GM12865 (cell line): ENCODE results near the gene SAMSN1.
A peak's percentile ranks its signal among the peaks of the same experiment; 100 is the strongest.

Experiments used
- DNase-seq: peaks from one replicate; pipeline ENCODE4 v3.0.0; 2010; ENCODE audit warnings: low read depth
- H3K4me3 ChIP-seq: 2 replicates; pipeline ENCODE4 v1.5.1; 2011; ENCODE audit warnings: mild to moderate bottlenecking, low read depth, low read length, control low read depth
- TF ChIP-seq, protein P1 (sequence below): IDR thresholded peaks from 2 replicates; pipeline ENCODE4 v1.5.1; 2011; ENCODE audit warnings: low read length, control low read depth, low read depth, inconsistent platforms; ENCODE audit not compliant: insufficient read depth; ENCODE audit errors: missing control alignments

SAMSN1 gene

DNA sequence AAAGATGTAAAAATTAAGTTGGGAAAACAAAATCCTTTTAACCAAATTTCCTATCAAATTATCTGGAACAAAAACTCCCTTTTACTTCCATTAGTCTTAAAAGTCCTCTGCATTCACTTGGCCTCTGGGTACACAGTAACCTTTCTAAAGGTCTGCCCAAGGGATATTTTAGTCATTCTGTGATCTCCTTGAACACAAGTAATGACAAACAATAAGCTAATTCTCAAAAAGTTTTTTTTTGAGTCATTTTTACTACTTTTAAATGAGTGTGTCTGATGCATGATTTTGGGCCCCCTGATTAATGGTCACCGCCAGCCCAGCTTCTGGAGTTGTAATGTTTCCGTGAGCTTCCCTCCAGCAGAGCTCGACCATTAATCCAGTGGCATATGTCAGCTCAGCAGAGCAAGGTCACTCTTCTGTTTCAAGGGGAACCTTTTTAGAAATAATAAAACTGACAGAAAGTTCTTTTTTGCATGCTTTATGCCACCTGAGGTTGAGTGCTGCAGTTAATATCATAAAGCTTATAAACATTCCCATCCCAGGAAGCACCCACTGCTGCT is 14.3 kb downstream of the SAMSN1 start:
- TF ChIP-seq, protein P1, sequence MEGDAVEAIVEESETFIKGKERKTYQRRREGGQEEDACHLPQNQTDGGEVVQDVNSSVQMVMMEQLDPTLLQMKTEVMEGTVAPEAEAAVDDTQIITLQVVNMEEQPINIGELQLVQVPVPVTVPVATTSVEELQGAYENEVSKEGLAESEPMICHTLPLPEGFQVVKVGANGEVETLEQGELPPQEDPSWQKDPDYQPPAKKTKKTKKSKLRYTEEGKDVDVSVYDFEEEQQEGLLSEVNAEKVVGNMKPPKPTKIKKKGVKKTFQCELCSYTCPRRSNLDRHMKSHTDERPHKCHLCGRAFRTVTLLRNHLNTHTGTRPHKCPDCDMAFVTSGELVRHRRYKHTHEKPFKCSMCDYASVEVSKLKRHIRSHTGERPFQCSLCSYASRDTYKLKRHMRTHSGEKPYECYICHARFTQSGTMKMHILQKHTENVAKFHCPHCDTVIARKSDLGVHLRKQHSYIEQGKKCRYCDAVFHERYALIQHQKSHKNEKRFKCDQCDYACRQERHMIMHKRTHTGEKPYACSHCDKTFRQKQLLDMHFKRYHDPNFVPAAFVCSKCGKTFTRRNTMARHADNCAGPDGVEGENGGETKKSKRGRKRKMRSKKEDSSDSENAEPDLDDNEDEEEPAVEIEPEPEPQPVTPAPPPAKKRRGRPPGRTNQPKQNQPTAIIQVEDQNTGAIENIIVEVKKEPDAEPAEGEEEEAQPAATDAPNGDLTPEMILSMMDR: no peak
- no peak for DNase-seq

DNA sequence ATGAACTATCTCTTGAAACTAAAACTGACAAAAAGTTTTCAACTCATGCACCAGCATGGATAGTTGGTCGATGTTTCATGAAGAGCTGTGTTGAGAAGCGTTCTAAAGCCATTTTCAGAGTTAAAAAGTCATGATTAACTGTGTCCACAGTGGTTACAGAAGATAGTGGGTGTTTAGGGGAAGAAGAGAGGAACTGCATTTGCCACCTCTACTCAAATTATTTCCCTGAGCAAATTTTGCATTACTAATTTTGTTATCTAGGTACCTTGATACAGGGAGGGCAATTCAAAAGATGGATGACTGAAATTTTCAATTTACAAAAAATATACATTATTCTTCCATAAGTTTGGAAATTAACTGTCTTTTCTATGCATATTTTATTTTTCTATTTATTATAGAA is 15.5 kb downstream of the SAMSN1 start:
- no peak for DNase-seq
- H3K4me3 ChIP-seq: no peak overlapping the region
- TF ChIP-seq, protein P1: no peak

More for the DNA sequence above, 14.3 kb downstream of the SAMSN1 start:
- peak overlapping the region; percentile 17; the same call in 1 of the 2 replicates for H3K4me3 ChIP-seq

DNA sequence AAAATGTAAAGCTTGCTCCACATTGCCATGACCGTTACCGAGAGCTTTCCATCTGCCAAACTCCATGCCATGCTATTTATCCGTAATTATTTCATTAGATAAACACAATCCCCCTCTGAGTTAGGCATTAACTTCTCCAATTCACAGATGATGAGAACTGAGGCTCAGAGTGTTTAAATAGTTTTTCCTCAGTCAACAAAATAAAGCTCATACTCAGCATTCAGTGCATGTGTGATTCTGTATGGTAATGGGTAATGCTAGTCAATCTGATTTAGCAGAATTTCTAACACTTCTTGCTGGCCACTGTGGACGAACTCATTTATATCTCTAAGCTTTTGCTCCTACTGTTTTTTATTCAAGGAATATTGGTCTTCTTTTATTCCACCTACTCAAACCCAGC is 17.3 kb downstream of the SAMSN1 start:
- no peak overlapping the region for H3K4me3 ChIP-seq
- TF ChIP-seq, protein P1: no peak

DNA sequence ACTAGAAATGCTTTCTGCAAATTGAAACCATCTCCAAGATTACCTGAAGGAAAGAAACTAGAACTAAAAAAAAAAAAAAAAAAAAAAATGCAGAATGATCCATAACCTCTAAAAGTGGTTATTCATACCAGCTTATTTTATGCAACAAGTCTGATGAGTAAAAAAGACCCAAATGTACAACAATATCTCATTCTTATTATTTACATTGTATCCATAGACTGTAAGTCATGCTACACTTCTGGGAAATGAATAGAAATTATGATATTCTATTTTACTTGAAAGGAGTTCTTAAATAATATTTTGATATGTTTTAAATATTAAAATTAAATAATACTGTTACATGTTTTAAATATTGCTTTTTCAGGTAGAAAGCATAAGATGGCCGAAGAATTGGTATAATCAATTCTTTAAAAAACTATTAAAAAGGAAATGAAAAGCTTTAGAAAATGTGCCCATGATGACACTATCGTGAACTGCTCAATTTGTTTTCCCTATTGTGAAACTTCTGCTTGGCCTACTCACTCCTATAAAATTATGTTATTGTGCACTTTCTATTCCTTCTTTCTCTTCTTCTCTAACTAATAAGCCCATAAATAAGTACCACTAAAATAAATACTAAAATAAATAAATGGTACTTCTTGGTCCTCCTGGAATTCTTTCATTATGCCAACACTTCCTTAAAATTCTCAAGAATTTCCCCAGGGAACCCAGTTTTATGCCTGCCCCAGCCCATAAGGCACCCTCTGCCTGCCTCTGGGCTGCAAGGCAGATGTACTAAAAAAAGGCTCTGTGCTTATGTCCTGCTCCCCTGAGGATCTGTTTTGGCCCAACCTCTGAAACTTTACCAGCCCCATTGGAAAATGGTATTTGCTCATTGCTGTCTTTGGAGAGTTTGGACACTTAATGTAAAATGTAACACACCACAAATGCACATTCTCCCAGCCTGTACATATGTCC is 18.1 kb downstream of the SAMSN1 start:
- DNase-seq: no peak
- TF ChIP-seq, protein P1: no peak
- peak overlapping the region; percentile 36; the same call in 1 of the 2 replicates for H3K4me3 ChIP-seq

More for the DNA sequence above, 17.3 kb downstream of the SAMSN1 start:
- no peak for DNase-seq

DNA sequence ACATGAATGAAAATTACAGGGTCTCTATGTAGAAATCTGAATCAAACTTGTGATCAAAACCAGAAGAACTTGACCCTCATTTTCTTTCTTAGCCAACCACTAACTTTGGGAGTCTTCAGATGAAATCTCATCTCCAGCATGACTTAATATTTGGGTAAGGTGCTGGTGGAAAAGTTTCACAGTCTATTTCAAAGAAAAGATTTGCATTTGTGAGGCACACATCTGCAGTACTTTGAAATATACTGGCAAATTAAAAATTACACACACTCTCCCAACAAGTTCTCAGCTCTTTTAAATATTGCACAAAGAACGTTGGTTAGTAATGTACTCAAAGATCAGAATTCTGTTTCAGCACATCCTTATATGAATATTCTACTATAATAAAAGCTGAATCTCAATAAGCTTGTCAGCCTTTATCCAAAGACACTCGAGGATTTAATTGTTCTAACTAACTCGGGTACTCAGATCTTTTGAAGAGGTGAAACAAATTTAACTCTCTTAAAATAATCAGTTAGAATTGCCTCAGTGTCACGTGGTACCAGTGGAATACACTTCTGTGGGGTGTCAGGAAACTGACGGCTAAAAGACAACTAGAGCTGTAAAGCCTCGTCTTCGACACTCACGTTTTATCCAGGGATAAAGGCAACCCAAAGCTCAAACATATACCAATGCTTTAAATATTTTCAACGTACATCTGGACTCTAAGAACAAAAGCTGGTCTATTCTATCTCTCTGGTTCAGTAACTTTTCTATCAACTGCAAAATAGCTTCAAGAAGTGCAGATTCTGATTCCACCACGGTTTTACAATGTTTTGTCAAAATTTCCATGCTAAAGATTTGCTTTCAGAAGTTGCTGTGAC is 19.0 kb downstream of the SAMSN1 start:
- H3K4me3 ChIP-seq: peak overlapping the region; percentile 36

DNA sequence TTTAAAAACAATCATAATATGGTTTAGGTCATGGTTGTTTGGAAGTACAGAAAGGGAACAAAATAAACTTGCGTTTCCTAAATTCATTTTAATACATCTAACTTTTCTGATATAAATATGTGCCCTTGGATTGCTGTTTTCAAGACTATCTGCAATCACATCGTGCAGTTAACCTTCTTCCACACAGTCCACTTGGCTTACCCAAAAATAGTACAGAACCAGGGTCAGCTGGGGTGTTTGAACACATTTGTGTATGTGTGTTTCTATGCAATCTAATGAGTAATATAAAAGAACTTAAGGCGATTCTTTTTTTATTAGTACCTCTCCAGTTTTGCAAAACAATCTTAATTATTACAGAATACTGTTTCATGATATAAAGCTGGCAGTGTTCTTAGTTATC is 19.9 kb downstream of the SAMSN1 start:
- DNase-seq: no peak
- peak overlapping the region; percentile 36; the same call in 1 of the 2 replicates for H3K4me3 ChIP-seq
- TF ChIP-seq, protein P1: no peak

More for the DNA sequence above, 19.0 kb downstream of the SAMSN1 start:
- no peak for DNase-seq
- TF ChIP-seq, protein P1: no peak
